GM21390 (cell line): ENCODE measurements around the gene STAG3.
"Not testable (repeated sequence)": the region's sequence is repeated elsewhere in the genome, so short reads cannot be mapped to it uniquely, and the experiment has no call there.

Experiments used
- ATAC-seq: cut with Tn5 transposase; IDR thresholded peaks from one replicate; pipeline ENCODE4 v1.9.1; 2021; ENCODE audit not compliant: unreplicated experiment

The STAG3 gene, protein sequence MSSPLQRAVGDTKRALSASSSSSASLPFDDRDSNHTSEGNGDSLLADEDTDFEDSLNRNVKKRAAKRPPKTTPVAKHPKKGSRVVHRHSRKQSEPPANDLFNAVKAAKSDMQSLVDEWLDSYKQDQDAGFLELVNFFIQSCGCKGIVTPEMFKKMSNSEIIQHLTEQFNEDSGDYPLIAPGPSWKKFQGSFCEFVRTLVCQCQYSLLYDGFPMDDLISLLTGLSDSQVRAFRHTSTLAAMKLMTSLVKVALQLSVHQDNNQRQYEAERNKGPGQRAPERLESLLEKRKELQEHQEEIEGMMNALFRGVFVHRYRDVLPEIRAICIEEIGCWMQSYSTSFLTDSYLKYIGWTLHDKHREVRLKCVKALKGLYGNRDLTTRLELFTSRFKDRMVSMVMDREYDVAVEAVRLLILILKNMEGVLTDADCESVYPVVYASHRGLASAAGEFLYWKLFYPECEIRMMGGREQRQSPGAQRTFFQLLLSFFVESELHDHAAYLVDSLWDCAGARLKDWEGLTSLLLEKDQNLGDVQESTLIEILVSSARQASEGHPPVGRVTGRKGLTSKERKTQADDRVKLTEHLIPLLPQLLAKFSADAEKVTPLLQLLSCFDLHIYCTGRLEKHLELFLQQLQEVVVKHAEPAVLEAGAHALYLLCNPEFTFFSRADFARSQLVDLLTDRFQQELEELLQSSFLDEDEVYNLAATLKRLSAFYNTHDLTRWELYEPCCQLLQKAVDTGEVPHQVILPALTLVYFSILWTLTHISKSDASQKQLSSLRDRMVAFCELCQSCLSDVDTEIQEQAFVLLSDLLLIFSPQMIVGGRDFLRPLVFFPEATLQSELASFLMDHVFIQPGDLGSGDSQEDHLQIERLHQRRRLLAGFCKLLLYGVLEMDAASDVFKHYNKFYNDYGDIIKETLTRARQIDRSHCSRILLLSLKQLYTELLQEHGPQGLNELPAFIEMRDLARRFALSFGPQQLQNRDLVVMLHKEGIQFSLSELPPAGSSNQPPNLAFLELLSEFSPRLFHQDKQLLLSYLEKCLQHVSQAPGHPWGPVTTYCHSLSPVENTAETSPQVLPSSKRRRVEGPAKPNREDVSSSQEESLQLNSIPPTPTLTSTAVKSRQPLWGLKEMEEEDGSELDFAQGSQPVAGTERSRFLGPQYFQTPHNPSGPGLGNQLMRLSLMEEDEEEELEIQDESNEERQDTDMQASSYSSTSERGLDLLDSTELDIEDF

GRCh38 chr7:100177045-100178001 is at the start of gene STAG3, which contains the start of gene GPC2:
TSS of gene STAG3 (plus strand) at chr7:100177918. CDS start at chr7:100180557, 2,639 bp downstream.
TSS of gene GPC2 (minus strand) at chr7:100177381. CDS start at chr7:100177199, 182 bp downstream.
- ATAC-seq = peak; percentile 82

- ATAC-seq = no peak
These were observed 49.1 kb upstream of the STAG3 start for GRCh38 chr7:100128637-100128963.

DNA sequence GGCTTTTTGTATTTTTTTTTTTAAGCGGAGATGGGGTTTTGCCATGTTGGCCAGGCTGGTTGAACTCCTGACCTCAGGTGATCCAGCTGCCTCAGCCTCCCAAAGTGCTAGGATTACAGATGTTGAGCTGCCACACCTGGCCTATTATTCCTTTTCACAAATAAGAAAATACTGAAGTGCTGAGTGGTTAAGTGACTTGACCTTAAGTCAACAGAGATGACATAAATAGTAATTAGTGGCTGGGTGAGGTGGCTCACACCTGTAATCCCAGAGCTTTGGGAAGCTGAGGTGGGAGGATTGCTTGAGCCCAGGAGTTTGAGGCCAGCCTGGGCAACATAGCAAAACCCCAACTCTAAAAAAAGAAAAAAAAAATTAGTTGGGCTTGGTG is 47.5 kb upstream of the STAG3 start:
- ATAC-seq = not testable (repeated sequence)

- ATAC-seq = no peak
These were observed 46.9 kb upstream of the STAG3 start for GRCh38 chr7:100130608-100131453.

DNA sequence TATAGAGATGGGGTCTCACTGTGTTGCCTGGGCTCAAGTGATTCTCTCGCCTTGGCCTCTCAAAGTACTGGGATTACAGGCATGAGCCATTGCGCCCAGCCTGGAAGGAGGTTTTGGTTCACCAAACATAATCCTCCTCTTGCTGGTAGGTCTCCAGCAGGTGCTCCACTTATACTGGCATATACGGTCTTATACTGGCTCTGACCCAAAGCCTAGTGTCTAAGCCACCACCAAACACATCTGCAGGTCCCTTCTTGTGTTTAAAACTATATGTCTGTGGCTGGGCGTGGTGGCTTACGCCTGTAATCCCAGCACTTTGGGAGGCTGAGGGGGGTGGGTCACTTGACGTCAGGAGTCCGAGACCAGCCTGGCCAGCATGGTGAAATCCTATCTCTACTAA is 45.6 kb upstream of the STAG3 start:
- ATAC-seq = no peak

GRCh38 chr7:100132697-100133151 is 45.0 kb upstream of the STAG3 start:
- no peak for ATAC-seq

DNA sequence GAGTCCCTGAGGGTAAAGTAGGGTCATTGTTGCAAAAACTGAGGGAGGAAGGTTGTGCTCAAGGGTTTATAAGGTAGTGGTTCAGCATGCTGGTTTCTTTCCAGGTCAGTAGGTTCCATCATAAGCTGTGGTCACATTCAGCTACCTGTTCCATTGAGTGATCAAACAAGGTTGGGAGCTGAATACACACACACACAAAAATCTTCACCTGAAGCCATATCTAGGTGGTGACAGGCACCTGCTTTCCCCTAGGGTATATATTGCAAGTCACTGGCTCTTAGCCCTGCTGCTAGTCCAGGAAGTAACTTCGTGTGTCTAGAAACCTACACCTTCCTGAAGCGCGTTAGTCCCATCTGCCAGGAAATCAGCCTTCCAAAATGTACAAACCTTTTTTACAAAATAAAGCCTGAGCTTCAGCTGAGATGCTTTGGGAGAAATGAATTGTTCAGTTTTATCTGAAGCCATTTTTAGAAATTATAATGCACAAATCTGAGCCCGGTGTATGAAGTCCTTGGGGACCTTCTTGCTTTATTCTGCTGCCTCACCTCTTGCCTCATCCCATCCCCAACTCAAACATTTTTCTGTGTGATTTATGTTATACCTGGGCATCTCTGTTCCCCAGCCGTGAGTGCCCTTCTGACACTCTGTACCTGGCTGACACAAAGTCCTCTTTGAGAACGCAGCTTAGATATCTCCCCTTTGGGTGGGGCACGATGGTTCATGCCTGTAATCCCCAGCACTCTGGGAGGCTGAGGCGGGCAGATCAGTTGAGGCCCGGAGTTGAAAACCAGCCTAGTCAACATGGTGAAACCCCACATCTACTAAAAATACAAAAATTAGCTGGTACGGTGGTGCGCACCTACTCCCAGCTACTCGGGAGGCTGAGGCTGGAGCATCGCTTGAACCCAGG is 39.6 kb upstream of the STAG3 start:
- no peak for ATAC-seq

DNA sequence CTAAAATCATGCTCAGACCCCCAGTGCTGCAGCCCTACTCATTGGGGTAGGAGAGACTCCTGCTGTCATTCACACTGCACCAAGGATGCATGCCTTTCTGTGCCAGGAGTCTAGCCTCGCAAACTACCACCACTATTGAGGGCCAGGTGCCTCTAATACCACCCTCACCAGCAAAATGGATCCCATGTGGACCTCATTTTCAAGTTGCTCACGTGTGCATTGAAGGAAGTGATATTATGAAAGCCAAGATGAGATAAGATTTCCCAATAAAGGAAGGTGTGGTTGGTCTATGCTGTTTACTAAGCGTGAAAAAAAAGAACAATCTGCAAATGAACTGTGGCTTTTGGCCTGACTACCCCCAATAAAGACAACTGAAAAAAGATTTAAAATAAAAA is 36.2 kb upstream of the STAG3 start:
- ATAC-seq = no peak

DNA sequence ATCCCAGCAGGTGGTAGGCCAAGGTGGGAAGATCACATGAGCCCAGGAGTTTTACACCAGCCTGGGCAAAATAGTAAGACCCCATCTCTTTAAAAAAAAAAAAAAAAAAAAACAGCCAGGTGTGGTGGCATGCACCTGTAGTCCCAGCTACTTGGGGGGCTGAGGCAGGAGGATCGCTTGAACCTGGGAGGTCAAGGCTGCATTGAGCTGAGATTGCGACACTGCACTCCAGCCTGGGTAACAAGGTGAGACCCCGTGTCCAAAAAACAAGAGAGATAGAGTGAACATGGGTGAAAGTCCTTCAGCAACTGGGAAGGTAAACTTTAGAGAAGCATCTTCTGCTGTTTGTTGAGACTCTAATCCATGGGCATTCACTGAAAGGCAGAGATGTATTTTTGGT is 35.3 kb upstream of the STAG3 start:
- no peak for ATAC-seq

- not testable (repeated sequence) for ATAC-seq
These were observed 31.4 kb upstream of the STAG3 start for GRCh38 chr7:100146350-100146749.

DNA sequence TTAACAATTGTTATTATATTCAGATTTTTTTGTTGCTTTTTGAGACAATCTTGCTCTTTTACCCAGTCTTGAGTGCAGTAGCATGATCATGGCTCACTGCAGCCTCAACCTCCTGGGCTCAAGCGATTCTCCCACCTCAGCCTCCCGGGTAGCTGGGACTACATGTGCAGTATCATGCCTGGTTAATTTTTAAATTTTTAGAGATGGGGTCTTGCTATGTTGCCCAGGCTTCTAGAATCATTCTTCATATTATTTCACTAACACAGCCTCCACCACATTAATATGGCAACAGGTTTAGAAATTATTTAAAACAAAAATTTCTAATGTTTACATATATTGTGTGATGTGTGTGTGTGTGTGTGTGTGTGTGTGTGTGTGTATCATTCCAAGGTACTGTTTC is 30.4 kb upstream of the STAG3 start:
- no peak for ATAC-seq

DNA sequence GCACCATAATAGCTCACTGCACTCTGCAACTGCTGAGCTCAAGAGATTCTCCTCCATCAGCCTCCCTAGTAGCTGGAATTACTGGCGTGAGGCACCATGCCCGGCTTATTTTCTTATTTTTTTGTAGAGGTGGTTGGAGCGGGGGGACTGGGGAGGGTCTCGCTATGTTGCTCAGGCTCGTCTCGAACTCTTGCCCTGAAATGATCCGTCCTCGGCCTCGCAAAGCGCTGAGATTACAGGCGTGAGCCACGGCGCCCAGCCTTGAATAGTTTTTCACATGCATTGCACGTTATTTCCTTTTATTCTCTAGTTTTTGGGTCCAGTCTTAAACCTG is 29.5 kb upstream of the STAG3 start:
- peak; percentile 3 for ATAC-seq

DNA sequence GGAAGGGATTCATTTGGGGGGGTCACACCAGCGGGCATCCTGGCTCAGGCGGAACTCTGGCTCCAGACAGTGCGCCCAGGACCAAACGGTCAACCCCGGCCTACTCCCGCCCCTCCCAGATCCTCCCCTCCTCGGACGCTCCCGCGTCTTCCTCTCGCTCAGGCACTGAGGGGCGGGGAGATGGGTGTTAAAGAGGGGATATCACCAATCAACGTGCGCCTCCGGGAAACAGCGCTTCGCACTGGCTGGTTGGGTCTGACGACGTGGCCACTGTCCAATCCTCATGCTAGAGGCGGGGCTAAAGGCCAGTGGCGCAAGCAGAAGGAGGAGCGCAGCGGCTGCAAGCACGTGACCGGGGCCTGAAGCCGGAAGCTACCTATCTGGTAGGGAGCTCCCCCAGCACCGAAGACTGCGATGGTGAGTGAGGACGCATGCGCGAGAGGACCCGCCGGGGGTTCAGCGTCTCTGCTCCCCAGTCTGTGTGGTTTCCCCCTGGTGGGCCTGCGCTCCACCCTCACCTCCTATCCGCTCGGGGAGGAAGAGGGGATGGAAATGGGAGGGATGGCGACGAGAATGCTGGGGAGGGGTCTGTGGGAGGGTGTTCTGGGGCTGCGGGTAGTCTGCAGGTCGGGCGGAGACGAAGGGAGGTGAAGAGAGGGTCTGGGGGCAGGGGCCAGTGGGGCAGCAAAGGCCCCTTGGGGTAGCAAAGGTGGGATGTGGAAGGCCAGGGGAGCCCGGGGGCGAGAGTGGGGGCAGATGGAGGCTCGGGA is 29.0 kb upstream of the STAG3 start, which contains the start of gene LAMTOR4:
Gene LAMTOR4 (plus strand): TSS at position 360 of the 770 bp plus-strand sequence. CDS start 55 bp downstream, at position 415.
- peak; percentile 98 for ATAC-seq

DNA sequence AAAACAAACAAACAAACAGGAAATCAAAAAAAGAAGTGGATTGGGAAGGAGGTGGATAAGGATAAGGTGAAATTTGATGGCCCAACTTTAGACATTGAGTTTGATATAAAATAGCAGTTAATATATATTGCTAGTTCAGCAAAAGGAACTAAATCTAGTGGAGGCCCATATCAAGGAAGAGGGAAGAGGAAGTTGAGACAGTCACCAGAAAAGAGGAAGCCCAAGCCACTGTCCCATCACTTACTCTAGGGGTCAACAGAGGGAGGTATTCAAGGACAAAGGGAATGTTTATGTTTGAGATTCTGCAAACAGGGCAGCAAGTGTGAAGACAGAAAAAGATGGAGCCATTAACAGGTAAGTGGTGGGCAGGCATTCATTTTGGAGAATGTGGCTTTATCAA is 25.3 kb upstream of the STAG3 start:
- no peak for ATAC-seq

GRCh38 chr7:100152937-100153666 is 24.6 kb upstream of the STAG3 start:
- ATAC-seq = no peak

GRCh38 chr7:100153708-100154535 is 23.8 kb upstream of the STAG3 start:
- ATAC-seq = no peak
